ENCODE measurements around the gene METTL14.
"Not testable (repeated sequence)": the region's sequence is repeated elsewhere in the genome, so short reads cannot be mapped to it uniquely, and the experiment has no call there.

GRCh38 chr4:118664665-118665064, 20.5 kb upstream of the METTL14 start:
- TF ChIP-seq CTCF, POLR2AphosphoS5, POLR2A (IDR thresholded peaks at IDR 0.05): not testable (repeated sequence)

All from prostate gland (tissue), 2 donors.